OCI-LY7 (cell line): ENCODE measurements around the gene TMEM179. TPM values are rescaled to one million over a fixed set of nuclear protein-coding genes. Genes with fewer than 3 reads are reported as not detected.

Experiments
- BruUV-seq: library from RNA; stranded (reverse); fragments of 400-500 nt; replicated peaks from 2 replicates; lab custom pipeline; 2021; lab: Mats Ljungman, UMichigan
- CTCF ChIA-PET: fragments of 300-600 bp; sonication (Branson Sonifier 250); formaldehyde crosslinking; loops from one replicate; lab custom pipeline; 2022; ENCODE audit warnings: antibody characterized with exemption; ENCODE audit not compliant: unreplicated experiment; lab: Charles Lee
- POLR2A ChIA-PET: fragments of 300-600 bp; sonication (Branson Sonifier 250); formaldehyde crosslinking; loops from one replicate; lab custom pipeline; 2022; ENCODE audit warnings: antibody characterized with exemption; lab: Charles Lee
- DNase-seq: peaks from one replicate; pipeline ENCODE4 v3.0.0-alpha.2; 2015; ENCODE audit warnings: low spot score
- H2AFZ ChIP-seq: fragments of 200-600 bp; sonication (generic), shearing (Covaris generic); 2 replicates; pipeline ENCODE4 v1.6.1; 2014; ENCODE audit warnings: mild to moderate bottlenecking, antibody characterized with exemption, low read length, moderate library complexity
- H3K27ac ChIP-seq: fragments of 200-600 bp; sonication (generic); 2 replicates; pipeline ENCODE4 v1.5.1; 2014; ENCODE audit warnings: mixed run types, low read depth, mild to moderate bottlenecking, moderate library complexity, low read length, inconsistent platforms; ENCODE audit not compliant: poor library complexity, severe bottlenecking
- H3K36me3 ChIP-seq: fragments of 200-600 bp; sonication (generic); 2 replicates; pipeline ENCODE4 v1.6.1; 2014; ENCODE audit warnings: mild to moderate bottlenecking, antibody characterized with exemption, low read length, moderate library complexity, mixed read lengths; ENCODE audit not compliant: insufficient read depth
- H3K4me1 ChIP-seq: fragments of 200-600 bp; sonication (generic); 2 replicates; pipeline ENCODE4 v1.5.1; 2014; ENCODE audit warnings: mild to moderate bottlenecking, low read length; ENCODE audit not compliant: insufficient read depth, poor library complexity, severe bottlenecking
- H3K4me2 ChIP-seq: fragments of 200-600 bp; sonication (generic); 2 replicates; pipeline ENCODE4 v1.6.1; 2014; ENCODE audit warnings: mild to moderate bottlenecking, low read length
- H3K4me3 ChIP-seq: fragments of 200-600 bp; sonication (generic); 2 replicates; pipeline ENCODE4 v1.5.1; 2014; ENCODE audit warnings: mild to moderate bottlenecking, low read depth, low read length; ENCODE audit not compliant: poor library complexity, severe bottlenecking
- H3K79me2 ChIP-seq: fragments of 200-600 bp; sonication (generic); 2 replicates; pipeline ENCODE4 v1.6.1; 2016; ENCODE audit warnings: low read depth, mild to moderate bottlenecking, low read length, moderate library complexity, mixed read lengths; ENCODE audit not compliant: insufficient read depth
- H3K9me2 ChIP-seq: fragments of 200-600 bp; sonication (generic); 2 replicates; pipeline ENCODE4 v1.6.1; 2016; ENCODE audit warnings: mild to moderate bottlenecking, low read length, mixed read lengths; ENCODE audit not compliant: insufficient read depth
- H3K9me3 ChIP-seq: fragments of 200-600 bp; sonication (generic); 2 replicates; pipeline ENCODE4 v1.6.1; 2014; ENCODE audit warnings: mild to moderate bottlenecking, mixed run types, low read length, mixed read lengths
- H4K20me1 ChIP-seq: fragments of 200-600 bp; sonication (generic); 2 replicates; pipeline ENCODE4 v1.6.1; 2014; ENCODE audit warnings: mild to moderate bottlenecking, antibody characterized with exemption, low read length, moderate library complexity, mixed read lengths; ENCODE audit not compliant: insufficient read depth
- CTCF ChIP-seq: fragments of 200-600 bp; sonication (generic); conservative IDR thresholded peaks from 2 replicates; pipeline ENCODE4 v1.5.1; 2014; ENCODE audit warnings: mild to moderate bottlenecking, antibody characterized with exemption, low read length, moderate library complexity, mixed read lengths
- EZH2phosphoT487 ChIP-seq: fragments of 200-600 bp; sonication (generic); IDR thresholded peaks from 2 replicates; pipeline ENCODE4 v1.6.1; 2018; ENCODE audit warnings: low read depth, borderline replicate concordance, mild to moderate bottlenecking, mixed run types, antibody characterized with exemption, low read length, moderate library complexity, mixed read lengths
- intact Hi-C: fragments of 100-400 bp; cut with micrococcal nuclease; formaldehyde crosslinking; loops from one replicate; pipeline ENCODE4 v1.10.0; 2022; ENCODE audit not compliant: unreplicated experiment
- total RNA-seq, 2 experiments: library from RNA; depleted of rRNA in 1 of 2; stranded (reverse); fragments of >200 nt in 1 of 2; shearing (Covaris generic) in 1 of 2; gene quantifications; 2 replicates each; pipeline ENCODE4 v1.2.3, GENCODE V29; 2014 to 2022

Gene TMEM179
- total RNA-seq, 2 experiments from 2014 or later, result not detected

GRCh38 chr14:104559804-104560585 is 44.6 kb downstream of the TMEM179 start:
- intact Hi-C loops, result no loop called here
- Histone ChIP-seq H3K4me3 (no peak overlapping the region), H3K9me3 (no peaks in the 10 kb centered on the region), H3K4me1 (no peaks in the 10 kb centered on the region), H3K9me2 (no peaks in the 10 kb centered on the region), H2AFZ (no peak overlapping the region), H3K4me2 (no peak overlapping the region), H3K79me2 (no peaks in the 10 kb centered on the region), H3K27ac (no peak overlapping the region), H4K20me1 (no peaks in the 10 kb centered on the region), H3K36me3 (no peaks in the 10 kb centered on the region)
- no peak for DNase-seq
- no TSS peak for BruUV-seq
- TF ChIP-seq EZH2phosphoT487, result no peak
- TF ChIP-seq CTCF, result no peak
- POLR2A ChIA-PET, result no interaction called here
- CTCF ChIA-PET, result no interaction called here

GRCh38 chr14:104559028-104559803 is 45.4 kb downstream of the TMEM179 start:
- Histone ChIP-seq H3K79me2 (no peaks in the 10 kb centered on the region), H3K9me2 (no peaks in the 10 kb centered on the region), H3K4me2 (no peak overlapping the region), H2AFZ (no peak overlapping the region), H3K9me3 (no peaks in the 10 kb centered on the region), H3K27ac (no peak overlapping the region), H3K4me3 (no peak overlapping the region), H3K4me1 (no peaks in the 10 kb centered on the region), H4K20me1 (no peaks in the 10 kb centered on the region), H3K36me3 (no peaks in the 10 kb centered on the region)
- no TSS peak for BruUV-seq
- ChIA-PET POLR2A (no interaction called here), CTCF (no interaction called here)
- intact Hi-C loops, result no loop called here
- no peak for DNase-seq
- TF ChIP-seq CTCF (no peak), EZH2phosphoT487 (no peak)
